Astrocyte (in vitro differentiated cells and primary cell): ENCODE measurements around the gene TENM4. TPM values are rescaled to one million over a fixed set of nuclear protein-coding genes. Genes with fewer than 3 reads are reported as not detected.

Experiments
- DNase-seq: peaks from one replicate; pipeline ENCODE4 v3.0.0-alpha.2; 2010; ENCODE audit warnings: low read depth
- FAIRE-seq: peaks from 2 replicates; lab custom pipeline; 2011; peaks lifted over from hg19 to GRCh38; lab: Jason Lieb, UNC
- H2AFZ ChIP-seq: 2 replicates; pipeline ENCODE4 v1.6.0; 2012; ENCODE audit warnings: low read depth, low read length, inconsistent platforms
- H3K27ac ChIP-seq: 2 replicates; pipeline ENCODE4 v1.5.1; 2011; ENCODE audit warnings: low read depth, low read length, inconsistent platforms
- H3K27me3 ChIP-seq: 2 replicates; pipeline ENCODE4 v1.6.0; 2011; ENCODE audit warnings: low read length, inconsistent platforms; ENCODE audit not compliant: insufficient read depth
- H3K36me3 ChIP-seq: 2 replicates; pipeline ENCODE4 v1.5.1; 2011; ENCODE audit warnings: low read length, inconsistent platforms; ENCODE audit not compliant: insufficient read depth
- H3K4me1 ChIP-seq: 2 replicates; pipeline ENCODE4 v1.5.1; 2011; ENCODE audit warnings: low read length, inconsistent platforms; ENCODE audit not compliant: insufficient read depth
- H3K4me2 ChIP-seq: 2 replicates; pipeline ENCODE4 v1.6.0; 2012; ENCODE audit warnings: low read length, inconsistent platforms
- H3K4me3 ChIP-seq: 2 replicates; pipeline ENCODE4 v1.5.1; 2011; ENCODE audit warnings: low read depth, mild to moderate bottlenecking, low read length, inconsistent platforms; ENCODE audit not compliant: insufficient read depth
- H3K79me2 ChIP-seq: 2 replicates; pipeline ENCODE4 v1.6.0; 2012; ENCODE audit warnings: mild to moderate bottlenecking, low read length, inconsistent platforms; ENCODE audit not compliant: insufficient read depth
- H3K9ac ChIP-seq: 2 replicates; pipeline ENCODE4 v1.6.0; 2012; ENCODE audit warnings: mild to moderate bottlenecking, low read length, inconsistent platforms
- H3K9me3 ChIP-seq: 2 replicates; pipeline ENCODE4 v1.5.1; 2012; ENCODE audit warnings: low read depth, mild to moderate bottlenecking, low read length, inconsistent platforms; ENCODE audit not compliant: insufficient read depth
- H4K20me1 ChIP-seq: 2 replicates; pipeline ENCODE4 v1.6.0; 2012; ENCODE audit warnings: low read length, inconsistent platforms; ENCODE audit not compliant: insufficient read depth
- H3K27ac Mint-ChIP-seq: one replicate; pipeline ENCODE4 v1.8.0; 2021; ENCODE audit warnings: mild to moderate bottlenecking, mixed read lengths; ENCODE audit not compliant: unreplicated experiment
- H3K27me3 Mint-ChIP-seq: one replicate; pipeline ENCODE4 v1.8.0; 2021; ENCODE audit warnings: low read depth, mixed read lengths; ENCODE audit not compliant: unreplicated experiment
- H3K36me3 Mint-ChIP-seq: one replicate; pipeline ENCODE4 v1.8.0; 2021; ENCODE audit warnings: low read depth, mixed read lengths; ENCODE audit not compliant: unreplicated experiment
- H3K4me1 Mint-ChIP-seq: one replicate; pipeline ENCODE4 v1.8.0; 2021; ENCODE audit warnings: low read depth, mixed read lengths; ENCODE audit not compliant: unreplicated experiment
- H3K4me3 Mint-ChIP-seq: one replicate; pipeline ENCODE4 v1.8.0; 2021; ENCODE audit warnings: mild to moderate bottlenecking, moderate library complexity, mixed read lengths; ENCODE audit not compliant: unreplicated experiment
- H3K9me3 Mint-ChIP-seq: one replicate; pipeline ENCODE4 v1.8.0; 2021; ENCODE audit warnings: mild to moderate bottlenecking, mixed read lengths; ENCODE audit not compliant: unreplicated experiment
- EZH2 ChIP-seq: IDR thresholded peaks from 2 replicates; pipeline ENCODE4 v1.6.1; 2012; ENCODE audit warnings: mild to moderate bottlenecking, low read length, inconsistent platforms; ENCODE audit not compliant: insufficient read depth
- total RNA-seq: library from RNA; stranded (reverse); gene quantifications from 2 replicates; pipeline ENCODE4 v1.2.1, GENCODE V29; 2021
- TF ChIP-seq, protein P1 (sequence below): IDR thresholded peaks from 2 replicates; pipeline ENCODE4 v1.5.1; 2011; ENCODE audit warnings: low read depth, mild to moderate bottlenecking, inconsistent platforms, low read length, moderate library complexity; ENCODE audit not compliant: insufficient read depth

The TENM4 gene
- total RNA-seq, 1 donor from 2014 or later: 7.5 TPM

DNA sequence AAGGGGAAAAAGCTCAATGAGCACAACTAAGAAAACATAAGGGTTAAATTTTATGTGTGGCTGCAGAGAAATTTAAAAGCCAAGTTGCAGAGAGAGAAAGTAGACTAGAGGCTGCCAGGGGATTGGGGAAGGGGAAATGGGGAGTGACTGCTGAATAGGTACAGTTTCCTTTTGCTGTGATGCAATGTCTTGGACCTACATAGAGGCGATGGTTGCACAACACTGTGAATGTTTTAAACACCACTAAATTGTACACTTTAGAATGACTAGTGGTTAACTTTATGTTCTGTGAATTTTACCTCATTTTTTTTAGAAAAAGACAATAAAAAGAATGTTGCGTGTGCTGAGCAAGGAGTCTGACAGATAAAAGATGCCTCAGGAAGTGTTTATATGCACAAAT is 36.5 kb downstream of the TENM4 start:
- H3K4me1 Mint-ChIP-seq: peaks cover 3% of the 10 kb centered on the region
- peaks cover 8% of the 10 kb centered on the region for H3K79me2 ChIP-seq
- H3K27me3 ChIP-seq: no peaks in the 10 kb centered on the region
- H3K9ac ChIP-seq: no peak overlapping the region
- H3K4me1 ChIP-seq: no peaks in the 10 kb centered on the region
- no peak overlapping the region for H3K4me3 ChIP-seq
- DNase-seq (no peak), FAIRE-seq (no peak)
- no peaks in the 10 kb centered on the region for H3K9me3 Mint-ChIP-seq
- H4K20me1 ChIP-seq: no peaks in the 10 kb centered on the region
- H3K27me3 Mint-ChIP-seq: peaks cover 2% of the 10 kb centered on the region
- no peaks in the 10 kb centered on the region for H3K36me3 Mint-ChIP-seq
- TF ChIP-seq, protein P1, sequence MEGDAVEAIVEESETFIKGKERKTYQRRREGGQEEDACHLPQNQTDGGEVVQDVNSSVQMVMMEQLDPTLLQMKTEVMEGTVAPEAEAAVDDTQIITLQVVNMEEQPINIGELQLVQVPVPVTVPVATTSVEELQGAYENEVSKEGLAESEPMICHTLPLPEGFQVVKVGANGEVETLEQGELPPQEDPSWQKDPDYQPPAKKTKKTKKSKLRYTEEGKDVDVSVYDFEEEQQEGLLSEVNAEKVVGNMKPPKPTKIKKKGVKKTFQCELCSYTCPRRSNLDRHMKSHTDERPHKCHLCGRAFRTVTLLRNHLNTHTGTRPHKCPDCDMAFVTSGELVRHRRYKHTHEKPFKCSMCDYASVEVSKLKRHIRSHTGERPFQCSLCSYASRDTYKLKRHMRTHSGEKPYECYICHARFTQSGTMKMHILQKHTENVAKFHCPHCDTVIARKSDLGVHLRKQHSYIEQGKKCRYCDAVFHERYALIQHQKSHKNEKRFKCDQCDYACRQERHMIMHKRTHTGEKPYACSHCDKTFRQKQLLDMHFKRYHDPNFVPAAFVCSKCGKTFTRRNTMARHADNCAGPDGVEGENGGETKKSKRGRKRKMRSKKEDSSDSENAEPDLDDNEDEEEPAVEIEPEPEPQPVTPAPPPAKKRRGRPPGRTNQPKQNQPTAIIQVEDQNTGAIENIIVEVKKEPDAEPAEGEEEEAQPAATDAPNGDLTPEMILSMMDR: no peak
- no peak for TF ChIP-seq EZH2
- H3K4me2 ChIP-seq: no peak overlapping the region
- no peaks in the 10 kb centered on the region for H3K9me3 ChIP-seq
- H2AFZ ChIP-seq: no peak overlapping the region
- H3K36me3 ChIP-seq: no peaks in the 10 kb centered on the region
- H3K27ac ChIP-seq: no peak overlapping the region
- no peak overlapping the region for H3K27ac Mint-ChIP-seq
- H3K4me3 Mint-ChIP-seq: no peak overlapping the region

DNA sequence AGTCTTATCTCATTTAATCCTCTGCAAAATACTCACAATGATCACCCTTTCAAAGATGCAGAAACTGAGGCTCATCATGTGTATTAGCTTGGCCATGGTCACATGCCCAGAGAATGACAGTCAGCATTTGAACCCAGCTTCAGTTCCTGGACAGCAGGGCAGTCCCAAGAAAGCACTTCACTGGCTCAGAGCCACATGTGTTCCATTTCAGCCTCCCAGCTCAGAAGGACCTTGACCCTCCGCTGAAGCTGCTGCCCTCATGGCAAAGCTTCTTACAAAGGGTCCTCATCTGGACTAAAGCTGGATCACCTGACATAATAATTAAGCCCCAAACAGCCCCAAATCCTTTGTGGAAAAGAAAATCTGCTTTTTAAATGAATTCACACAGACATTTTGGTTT is 37.0 kb downstream of the TENM4 start:
- H3K9me3 Mint-ChIP-seq: no peaks in the 10 kb centered on the region
- Histone ChIP-seq H2AFZ (no peak overlapping the region), H3K4me2 (no peak overlapping the region), H3K36me3 (no peaks in the 10 kb centered on the region), H3K4me3 (no peak overlapping the region), H3K4me1 (no peaks in the 10 kb centered on the region), H3K9ac (no peak overlapping the region), H4K20me1 (no peaks in the 10 kb centered on the region), H3K9me3 (no peaks in the 10 kb centered on the region), H3K27ac (no peak overlapping the region), H3K27me3 (no peaks in the 10 kb centered on the region), H3K79me2 (peaks cover 8% of the 10 kb centered on the region)
- no peak overlapping the region for H3K4me3 Mint-ChIP-seq
- H3K36me3 Mint-ChIP-seq: no peaks in the 10 kb centered on the region
- H3K27ac Mint-ChIP-seq: no peak overlapping the region
- DNase-seq: no peak
- TF ChIP-seq, protein P1: no peak
- TF ChIP-seq EZH2: no peak
- peaks cover 2% of the 10 kb centered on the region for H3K27me3 Mint-ChIP-seq
- no peak for FAIRE-seq
- H3K4me1 Mint-ChIP-seq: peaks cover 3% of the 10 kb centered on the region

DNA sequence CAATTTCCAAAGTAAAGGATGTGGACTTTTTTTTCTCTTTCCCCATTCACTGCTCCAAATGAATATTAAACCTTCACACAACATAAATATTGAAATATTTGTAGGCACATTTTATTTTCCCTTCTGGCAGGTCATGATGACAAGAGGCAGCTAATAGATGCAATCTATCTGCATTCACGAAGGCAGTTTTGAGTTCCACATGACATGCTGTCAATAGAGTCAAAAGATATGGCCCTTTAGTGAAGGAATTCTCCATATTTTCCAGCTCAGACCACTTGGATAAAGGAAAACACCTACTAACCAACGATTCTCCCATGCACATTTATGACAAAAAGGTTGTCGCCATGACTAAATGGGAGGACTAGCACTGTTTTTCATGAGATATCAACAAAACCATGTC is 37.9 kb downstream of the TENM4 start:
- no peaks in the 10 kb centered on the region for H3K36me3 Mint-ChIP-seq
- H3K27me3 Mint-ChIP-seq: peaks cover 2% of the 10 kb centered on the region
- H3K9me3 Mint-ChIP-seq: no peaks in the 10 kb centered on the region
- H3K27ac ChIP-seq: no peak overlapping the region
- FAIRE-seq (no peak), DNase-seq (no peak)
- H3K9me3 ChIP-seq: no peaks in the 10 kb centered on the region
- peaks cover 3% of the 10 kb centered on the region for H3K4me1 Mint-ChIP-seq
- peaks cover 8% of the 10 kb centered on the region for H3K79me2 ChIP-seq
- H3K4me3 ChIP-seq: no peak overlapping the region
- no peak overlapping the region for H3K4me3 Mint-ChIP-seq
- H3K27me3 ChIP-seq: no peaks in the 10 kb centered on the region
- TF ChIP-seq, protein P1: no peak
- no peak for TF ChIP-seq EZH2
- no peak overlapping the region for H3K27ac Mint-ChIP-seq
- no peaks in the 10 kb centered on the region for H3K4me1 ChIP-seq
- no peak overlapping the region for H2AFZ ChIP-seq
- no peaks in the 10 kb centered on the region for H4K20me1 ChIP-seq
- H3K9ac ChIP-seq: no peak overlapping the region
- H3K4me2 ChIP-seq: no peak overlapping the region
- no peaks in the 10 kb centered on the region for H3K36me3 ChIP-seq
